GM04503 (cell line): Measurements from ENCODE around the gene KCNJ5.

Experiments
- DNase-seq: peaks from one replicate; pipeline ENCODE4 v3.0.0-alpha.2; 2012; ENCODE audit warnings: low read depth

KCNJ5 gene

DNA sequence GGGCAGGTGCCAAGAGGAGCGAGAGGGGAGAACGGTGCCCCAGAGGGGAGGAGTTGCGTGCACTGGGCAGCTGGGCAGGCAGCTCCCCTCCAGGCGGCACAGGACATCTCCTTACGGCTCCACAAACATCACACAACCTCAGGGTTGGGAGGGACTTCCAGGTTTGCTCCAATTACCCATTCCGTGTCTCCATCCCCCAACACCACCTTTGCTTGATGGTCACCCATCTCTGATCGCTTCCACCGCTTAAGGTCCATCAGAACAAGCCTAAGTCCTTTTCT is 66.0 kb downstream of the KCNJ5 start:
- DNase-seq = no peak

DNA sequence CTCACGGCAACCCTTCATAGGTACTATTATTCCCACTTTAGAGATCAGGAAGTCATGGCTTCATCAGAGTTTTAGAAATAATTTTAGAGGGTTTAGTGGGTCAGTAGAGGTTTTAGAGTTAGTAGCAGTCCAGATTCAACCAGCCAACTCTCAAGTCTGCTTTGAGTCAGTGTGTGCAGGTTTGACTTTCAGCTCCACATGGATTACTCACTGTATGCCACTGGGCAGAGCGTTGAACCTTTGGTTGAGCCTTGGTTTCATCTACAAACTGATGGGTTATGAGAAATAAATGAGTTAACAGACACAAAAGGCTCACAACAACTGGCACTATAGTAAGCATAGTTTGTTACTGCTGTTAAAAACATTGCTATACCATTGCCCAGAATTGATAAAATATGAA is 70.5 kb downstream of the KCNJ5 start:
- no peak for DNase-seq

DNA sequence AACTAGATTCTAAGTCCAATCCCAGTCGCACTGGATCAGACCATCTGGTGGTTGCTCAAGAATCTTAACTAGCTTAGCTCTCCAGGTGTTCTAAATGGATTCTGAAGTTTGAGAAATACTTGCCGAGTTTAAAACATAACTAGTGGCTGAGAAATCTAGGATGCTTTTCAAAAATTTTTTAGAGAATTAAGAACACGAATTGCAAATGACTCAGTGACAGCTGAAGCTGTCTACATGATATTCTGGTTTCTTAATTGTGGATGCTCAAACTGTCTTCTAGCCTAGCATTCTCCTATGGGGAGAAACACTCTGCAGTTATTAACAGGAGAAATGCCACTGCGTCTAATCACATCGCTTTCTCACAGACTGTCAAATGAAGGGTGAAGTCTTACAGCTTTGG is 71.7 kb downstream of the KCNJ5 start:
- DNase-seq = no peak

DNA sequence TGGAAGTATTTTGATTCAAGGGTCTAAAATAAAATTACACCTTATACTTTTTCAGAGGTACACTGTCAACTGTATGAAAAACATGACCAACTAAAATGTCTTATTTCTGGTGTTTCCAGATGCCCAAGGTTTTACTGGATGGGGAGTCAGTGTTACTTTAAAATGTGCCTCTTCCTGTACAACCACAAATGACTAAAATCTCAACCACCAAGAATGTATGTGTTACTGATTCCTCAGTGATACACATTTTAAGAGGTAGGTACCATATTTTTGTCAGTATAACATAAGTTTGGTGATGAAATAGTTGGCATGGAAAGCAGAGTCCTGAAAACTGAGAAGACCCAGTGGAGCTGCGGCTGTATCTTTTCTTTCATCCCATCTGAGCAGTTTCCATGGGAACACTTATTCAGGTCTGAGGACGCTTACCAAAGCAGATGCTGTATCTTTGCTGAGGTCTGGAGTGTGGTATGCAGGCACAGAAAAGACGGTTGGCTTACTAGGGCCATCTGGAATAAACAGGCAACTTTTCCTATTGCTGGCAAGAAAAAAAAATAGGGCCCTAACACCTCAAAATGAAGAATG is 72.7 kb downstream of the KCNJ5 start:
- no peak for DNase-seq

DNA sequence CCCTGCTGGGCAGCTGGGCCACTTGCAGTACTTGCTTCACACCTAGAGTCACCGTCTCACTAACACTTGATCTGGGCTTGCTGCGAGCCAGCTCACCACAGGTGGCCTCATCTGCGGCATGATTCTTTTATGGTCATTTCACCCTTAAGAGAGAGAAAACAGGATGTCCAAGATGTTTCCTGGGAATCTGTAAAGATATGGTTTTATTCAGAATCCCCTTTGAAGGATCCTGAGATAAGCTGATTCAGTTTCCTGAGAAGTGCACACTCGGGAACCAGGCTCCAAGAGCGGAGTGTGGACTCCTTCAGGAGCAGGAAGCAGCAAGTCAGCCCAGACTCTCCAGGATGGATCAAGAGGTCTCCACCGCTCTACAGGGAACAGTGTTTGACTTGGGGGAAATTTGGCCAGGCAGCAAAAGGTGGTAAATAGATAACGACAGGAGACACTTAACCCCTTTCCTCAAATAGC is 73.3 kb downstream of the KCNJ5 start:
- DNase-seq = no peak

DNA sequence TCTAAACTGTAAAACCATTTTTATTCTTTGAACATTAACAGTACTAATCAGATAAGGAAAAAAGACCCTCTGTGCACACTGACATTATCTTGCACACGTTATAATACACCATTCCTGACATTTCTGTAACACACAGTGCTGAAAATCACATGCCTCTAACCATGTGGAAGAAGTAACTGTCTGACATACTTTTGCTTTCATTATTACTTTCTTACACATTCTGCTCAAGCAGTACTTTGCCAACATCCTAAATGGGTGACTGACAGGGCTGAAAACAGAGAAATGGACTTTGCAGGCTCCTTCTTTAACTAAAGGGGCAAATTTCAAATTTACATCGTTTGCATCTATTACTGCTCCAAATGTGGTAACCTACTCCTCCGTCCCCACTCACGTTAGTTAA is 74.3 kb downstream of the KCNJ5 start:
- no peak for DNase-seq

DNA sequence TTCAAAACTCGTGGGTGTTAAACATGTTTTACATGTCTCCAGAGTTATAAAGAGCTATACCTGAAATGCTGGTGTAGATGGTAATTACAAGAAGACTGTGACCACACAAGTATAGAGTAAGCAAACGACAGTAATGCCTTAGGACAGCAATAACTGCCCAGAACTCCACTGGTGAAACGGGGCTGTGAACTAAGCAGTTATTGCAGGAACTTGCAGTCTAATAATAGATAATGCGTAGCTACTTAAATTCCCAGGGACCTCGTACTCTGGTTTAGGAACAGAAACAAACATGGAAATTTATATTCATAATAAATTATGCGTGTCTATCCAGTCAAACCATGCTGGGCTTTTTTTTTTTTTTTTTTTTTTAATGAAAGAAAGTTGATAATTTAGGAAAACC is 76.4 kb downstream of the KCNJ5 start:
- DNase-seq = no peak

DNA sequence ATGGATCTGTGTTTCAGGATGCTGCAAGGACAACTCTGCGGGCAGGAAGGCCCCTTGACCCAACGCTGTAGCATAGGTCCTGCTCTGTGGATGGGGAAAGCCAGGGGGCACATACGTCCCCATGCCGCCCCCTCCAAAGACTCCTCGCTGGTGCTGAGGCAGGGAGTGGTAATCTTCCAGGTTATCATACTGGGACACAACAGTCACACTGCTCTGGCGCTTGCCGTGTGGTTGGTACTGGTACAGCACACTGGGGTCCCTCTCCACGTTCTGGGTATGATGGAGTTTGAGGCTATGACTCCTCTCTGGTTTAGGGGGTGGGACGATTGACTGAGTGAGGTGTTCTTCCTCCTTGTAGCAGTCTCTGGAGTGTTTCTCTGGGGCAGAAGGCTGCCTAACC is 77.8 kb downstream of the KCNJ5 start:
- DNase-seq = no peak
